Thyroid gland (tissue), 4 donors: ENCODE results near the gene PKIG.

Source experiments
- CTCF ChIP-seq, 6 experiments: fragments of 200-600 bp in 3 of 6; fragments of 450-650 bp in 3 of 6; sonication (generic) in 3 of 6; IDR thresholded peaks; one replicate each; pipeline ENCODE4 v1.5.1; 2016 to 2019; ENCODE audit warnings: antibody characterized with exemption in 6 of 6, mild to moderate bottlenecking in 2 of 6, inconsistent platforms in 1 of 6, moderate library complexity in 1 of 6
- POLR2A ChIP-seq, 2 donors: fragments of 450-650 bp; IDR thresholded peaks; one replicate each; pipeline ENCODE4 v1.6.1; 2017; ENCODE audit warnings: antibody characterized with exemption in 2 of 2, mild to moderate bottlenecking in 2 of 2, moderate library complexity in 1 of 2

GRCh38 chr20:44571362-44571988 lies 10.9 kb upstream of the PKIG start:
- TF ChIP-seq CTCF (IDR thresholded peaks at IDR 0.05) (no peak), POLR2A (IDR thresholded peaks at IDR 0.05) (no peak)
